ENCODE measurements around the gene RPH3AL. TPM values are rescaled to one million over a fixed set of nuclear protein-coding genes. Genes with fewer than 3 reads are reported as not detected.

The RPH3AL gene
- total RNA-seq, 6 experiments from 2014 or later: 17.6 to 74.0 (median 25.7) TPM

GRCh38 chr17:187130-187529, 165.5 kb downstream of the RPH3AL start:
- no peak for TF ChIP-seq POLR2A (IDR thresholded peaks at IDR 0.05)
- TF ChIP-seq, protein P1, sequence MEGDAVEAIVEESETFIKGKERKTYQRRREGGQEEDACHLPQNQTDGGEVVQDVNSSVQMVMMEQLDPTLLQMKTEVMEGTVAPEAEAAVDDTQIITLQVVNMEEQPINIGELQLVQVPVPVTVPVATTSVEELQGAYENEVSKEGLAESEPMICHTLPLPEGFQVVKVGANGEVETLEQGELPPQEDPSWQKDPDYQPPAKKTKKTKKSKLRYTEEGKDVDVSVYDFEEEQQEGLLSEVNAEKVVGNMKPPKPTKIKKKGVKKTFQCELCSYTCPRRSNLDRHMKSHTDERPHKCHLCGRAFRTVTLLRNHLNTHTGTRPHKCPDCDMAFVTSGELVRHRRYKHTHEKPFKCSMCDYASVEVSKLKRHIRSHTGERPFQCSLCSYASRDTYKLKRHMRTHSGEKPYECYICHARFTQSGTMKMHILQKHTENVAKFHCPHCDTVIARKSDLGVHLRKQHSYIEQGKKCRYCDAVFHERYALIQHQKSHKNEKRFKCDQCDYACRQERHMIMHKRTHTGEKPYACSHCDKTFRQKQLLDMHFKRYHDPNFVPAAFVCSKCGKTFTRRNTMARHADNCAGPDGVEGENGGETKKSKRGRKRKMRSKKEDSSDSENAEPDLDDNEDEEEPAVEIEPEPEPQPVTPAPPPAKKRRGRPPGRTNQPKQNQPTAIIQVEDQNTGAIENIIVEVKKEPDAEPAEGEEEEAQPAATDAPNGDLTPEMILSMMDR (IDR thresholded peaks at IDR 0.05): no peak
- WGBS (ENCODE audit: insufficient coverage, low coverage, low lambda C conversion rate, missing lambda C conversion rate): 50% methylated on average over 2 of the region's 2 CpGs
- DNase-seq: no peak
- intact Hi-C loops (cut with DNase I): no loop called here
- peaks cover 0 to 2% (median under 1%) of the 10 kb centered on the region in 4 donors for H3K4me1 ChIP-seq
- no peak overlapping the region for H3K27ac ChIP-seq
- H3K4me3 ChIP-seq: no peak overlapping the region
- no peaks in the 10 kb centered on the region for H3K36me3 ChIP-seq
- H3K9me3 ChIP-seq: no peaks in the 10 kb centered on the region
- H3K27me3 ChIP-seq: no peaks in the 10 kb centered on the region
- ATAC-seq: no peak

DNA sequence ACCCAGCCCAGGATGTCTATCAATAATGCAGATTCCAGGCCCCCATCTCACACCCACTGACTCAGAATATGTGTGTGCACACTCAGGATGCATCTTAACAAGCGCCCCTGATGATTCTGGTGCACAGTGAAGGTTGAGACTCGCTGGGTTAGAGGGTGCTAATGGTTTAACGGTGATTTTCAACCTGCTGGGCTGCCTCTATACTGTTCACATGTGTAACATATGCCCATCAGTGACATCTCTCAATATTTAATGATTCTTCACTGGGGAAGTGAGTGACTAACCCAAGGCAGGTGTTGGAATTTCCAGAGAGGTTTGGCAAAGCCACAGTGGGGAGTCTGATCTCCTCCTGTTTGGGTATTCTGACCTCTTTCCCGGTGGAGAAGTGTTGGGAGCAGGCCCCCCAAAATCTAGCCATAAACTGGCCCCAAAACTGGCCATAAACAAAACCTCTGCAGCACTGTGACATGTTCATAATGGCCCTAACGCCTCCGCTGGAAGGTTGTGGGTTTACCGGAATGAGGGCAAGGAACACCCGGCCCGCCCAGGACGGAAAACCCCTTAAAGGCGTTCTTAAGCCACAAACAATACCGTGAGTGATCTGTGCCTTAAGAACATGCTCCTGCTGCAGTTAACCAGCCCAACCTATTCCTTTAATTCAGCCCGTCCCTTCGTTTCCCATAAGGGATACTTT, 167.0 kb downstream of the RPH3AL start:
- DNase-seq (no peak), ATAC-seq (no peak)
- TF ChIP-seq, protein P1 (IDR thresholded peaks at IDR 0.05): no peak
- no peak for TF ChIP-seq POLR2A (IDR thresholded peaks at IDR 0.05)
- Histone ChIP-seq H3K4me3 (no peak overlapping the region), H3K4me1 (peaks cover 0 to 13% (median 3%) of the 10 kb centered on the region in 4 donors), H3K27me3 (no peaks in the 10 kb centered on the region), H3K9me3 (no peaks in the 10 kb centered on the region), H3K27ac (no peak overlapping the region), H3K36me3 (no peaks in the 10 kb centered on the region)
- WGBS (ENCODE audit: insufficient coverage, low coverage, low lambda C conversion rate, missing lambda C conversion rate): 69% methylated on average over 6 of the region's 14 CpGs
- intact Hi-C loops (cut with DNase I): no loop called here

DNA sequence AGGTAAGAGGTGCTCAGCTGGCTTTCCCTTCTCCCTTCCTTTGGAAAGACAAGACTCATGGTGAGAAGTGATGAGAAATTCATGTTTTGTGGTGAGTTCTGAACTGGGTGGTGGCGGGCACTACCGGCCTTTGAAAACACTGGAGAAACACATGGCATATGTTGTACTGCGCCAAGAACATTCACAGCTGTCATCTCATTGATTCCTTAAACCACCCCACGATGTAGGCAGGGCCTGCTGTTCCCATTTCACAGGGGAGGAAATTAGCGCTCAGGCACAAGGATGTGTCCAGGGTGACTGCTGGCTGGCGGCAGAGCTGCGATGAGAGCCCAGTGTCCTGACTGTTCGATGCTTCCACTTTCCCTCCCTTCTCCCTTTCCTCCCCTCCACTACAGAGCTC, 169.6 kb downstream of the RPH3AL start:
- Histone ChIP-seq H3K36me3 (no peaks in the 10 kb centered on the region), H3K4me3 (no peak overlapping the region), H3K4me1 (peaks cover 0 to 21% (median 3%) of the 10 kb centered on the region in 4 donors), H3K9me3 (no peaks in the 10 kb centered on the region), H3K27ac (no peak overlapping the region), H3K27me3 (no peaks in the 10 kb centered on the region)
- no CpG with 5 or more reads among the region's 8 CpGs for WGBS (ENCODE audit: insufficient coverage, low coverage, low lambda C conversion rate, missing lambda C conversion rate)
- DNase-seq (no peak), ATAC-seq (no peak)
- intact Hi-C loops (cut with DNase I): no loop called here
- TF ChIP-seq, protein P1 (IDR thresholded peaks at IDR 0.05): no peak
- TF ChIP-seq POLR2A (IDR thresholded peaks at IDR 0.05): no peak

GRCh38 chr17:182050-182751, 170.4 kb downstream of the RPH3AL start:
- H3K4me3 ChIP-seq: no peak overlapping the region
- H3K4me1 ChIP-seq: peaks cover 0 to 21% (median 3%) of the 10 kb centered on the region in 4 donors
- H3K27me3 ChIP-seq: no peaks in the 10 kb centered on the region
- H3K36me3 ChIP-seq: no peaks in the 10 kb centered on the region
- ATAC-seq: peak; percentile 84 to 89 (median 85)
- no peak overlapping the region for H3K27ac ChIP-seq
- no peaks in the 10 kb centered on the region for H3K9me3 ChIP-seq
- peak; percentile 63 to 74 (median 73) for DNase-seq
- 13% methylated on average over 3 of the region's 18 CpGs for WGBS (ENCODE audit: insufficient coverage, low coverage, low lambda C conversion rate, missing lambda C conversion rate)
- TF ChIP-seq, protein P1 (IDR thresholded peaks at IDR 0.05): no peak
- peak; percentile 24 for TF ChIP-seq POLR2A (IDR thresholded peaks at IDR 0.05)
- intact Hi-C loops (cut with DNase I): no loop called here

Measured in right lobe of liver (tissue), 6 donors.